Measurements from ENCODE around the gene AKAP7. TPM values are rescaled to one million over a fixed set of nuclear protein-coding genes. Genes with fewer than 3 reads are reported as not detected.

The AKAP7 gene
- total RNA-seq, 1 donor from 2014 or later: 6.3 TPM

Other genes starting within 250 kb of the AKAP7 start
- gene EPB41L2, start 72.2 kb upstream of the AKAP7 start, total RNA-seq: 29.2 and 30.8 TPM in 2 replicates

Data from T-helper 1 cell treated with Interleukin-12 subunit alpha and Interleukin-12 subunit beta and Interleukin-4 antibody, amounts not matched to agents 30 ng/mL and 1 ng/mL, for 36 hours (primary cell).